ENCODE data around the gene MASP2. TPM values are rescaled to one million over a fixed set of nuclear protein-coding genes. Genes with fewer than 3 reads are reported as not detected.

The MASP2 gene
- total RNA-seq, result 0.11 TPM in 1 of 2 replicates, not detected in the other

GRCh38 chr1:11046625-11047365, at the start of gene MASP2:
MASP2 (minus strand) TSS chr1:11047239; CDS start chr1:11047207, 32 bp downstream.

GRCh38 chr1:11059968-11060830, 13.2 kb upstream of the MASP2 start, which contains the start of gene SRM:
SRM (minus strand) TSS chr1:11060018; CDS start chr1:11059943, 75 bp downstream.

GRCh38 chr1:11012260-11013159, 34.5 kb downstream of the MASP2 start, which contains the start of gene TARDBP:
TARDBP (plus strand) TSS chr1:11012654; CDS start chr1:11013728, 1,074 bp downstream.

Other genes with a start within 250 kb of the MASP2 start
- gene TARDBP, start 34.6 kb downstream of the MASP2 start, total RNA-seq, result 59.3 and 71.3 TPM in 2 replicates
- 21.2 and 27.2 TPM in 2 replicates for gene SRM, start 12.8 kb upstream of the MASP2 start, total RNA-seq
- gene EXOSC10, start 52.6 kb upstream of the MASP2 start, total RNA-seq, result 54.0 and 58.9 TPM in 2 replicates
- 2.9 and 6.8 TPM in 2 replicates for gene ANGPTL7, start 142.1 kb upstream of the MASP2 start, total RNA-seq
- gene MTOR, start 215.3 kb upstream of the MASP2 start, total RNA-seq, result 32.9 and 34.3 TPM in 2 replicates
- gene UBIAD1, start 226.0 kb upstream of the MASP2 start, total RNA-seq, result 7.7 and 9.1 TPM in 2 replicates